Gastrocnemius medialis (tissue), 4 donors: Measurements from ENCODE around the gene HLA-DMA. TPM values are rescaled to one million over a fixed set of nuclear protein-coding genes. Genes with fewer than 3 reads are reported as not detected.

Experiments used
- ATAC-seq, 2 donors: fragments of 150-250 bp; one replicate each; pipeline ENCODE4 v1.9.1; 2016
- DNase-seq, 2 donors: peaks; one replicate each; pipeline ENCODE4 v3.0.0-alpha.2; 2019
- H3K27ac ChIP-seq, 4 donors: fragments of 200-600 bp; sonication (generic); 1 replicate in 1 of 4; 2 replicates in 3 of 4; pipeline ENCODE4 v1.5.1; 2016 to 2018; ENCODE audit warnings: mild to moderate bottlenecking in 2 of 4, moderate library complexity in 1 of 4
- H3K27me3 ChIP-seq, 3 donors: fragments of 200-600 bp; sonication (generic) in 2 of 3; 1 replicate in 1 of 3; 2 replicates in 2 of 3; pipeline versions ENCODE4 v1.5.1 to v1.6.0; 2016 to 2019; ENCODE audit warnings: mild to moderate bottlenecking in 1 of 3, moderate library complexity in 1 of 3
- H3K36me3 ChIP-seq, 2 donors: fragments of 200-600 bp; sonication (generic) in 1 of 2; one replicate each; pipeline ENCODE4 v1.5.1; 2017 to 2018
- H3K4me1 ChIP-seq, 2 donors: fragments of 200-600 bp; sonication (generic) in 1 of 2; one replicate each; pipeline ENCODE4 v1.5.1; 2016 to 2017; ENCODE audit warnings: mild to moderate bottlenecking in 2 of 2
- H3K4me3 ChIP-seq, 4 donors: fragments of 200-600 bp; sonication (generic) in 3 of 4; 1 replicate in 1 of 4; 2 replicates in 3 of 4; pipeline ENCODE4 v1.5.1; 2016 to 2019; ENCODE audit warnings: mild to moderate bottlenecking in 2 of 4
- H3K9me3 ChIP-seq, 3 donors: fragments of 200-600 bp; sonication (generic) in 2 of 3; 1 replicate in 1 of 3; 2 replicates in 2 of 3; pipeline ENCODE4 v1.5.1; 2016 to 2019
- POLR2A ChIP-seq, 2 donors: fragments of 450-650 bp; IDR thresholded peaks; one replicate each; pipeline ENCODE4 v1.6.1; 2017; ENCODE audit warnings: antibody characterized with exemption in 2 of 2, mild to moderate bottlenecking in 2 of 2, moderate library complexity in 2 of 2
- in situ Hi-C, 4 donors: fragments of 200-750 bp; cut with MboI; loops; one replicate each; pipeline versions ENCODE4 v1.15.0 to v1.8.0; 2017; ENCODE audit warnings: low sequenced_read_pairs in 4 of 4
- intact Hi-C: fragments of 100-400 bp; cut with DNase I; formaldehyde crosslinking; loops from one replicate; pipeline ENCODE4 v1.15.1; 2023; ENCODE audit warnings: low total_unique reads
- total RNA-seq, 4 donors: library from RNA; depleted of rRNA; stranded (reverse); fragments of >200 nt; gene quantifications; one replicate each; pipeline versions ENCODE4 v1.1.0 to v1.2.3, GENCODE V29; 2016
- TF ChIP-seq, protein P1 (sequence below), 5 experiments: fragments of 450-650 bp in 3 of 5; fragments of 200-600 bp in 2 of 5; sonication (generic) in 2 of 5; IDR thresholded peaks in 4 of 5; conservative IDR thresholded peaks in 1 of 5; 1 replicate in 4 of 5; 2 replicates in 1 of 5; pipeline ENCODE4 v1.5.1; 2016 to 2019; ENCODE audit warnings: antibody characterized with exemption in 5 of 5, mild to moderate bottlenecking in 3 of 5, moderate library complexity in 3 of 5

HLA-DMA gene
- total RNA-seq, 4 donors from 2014 or later: 3.6 to 22.8 (median 6.3) TPM

DNA sequence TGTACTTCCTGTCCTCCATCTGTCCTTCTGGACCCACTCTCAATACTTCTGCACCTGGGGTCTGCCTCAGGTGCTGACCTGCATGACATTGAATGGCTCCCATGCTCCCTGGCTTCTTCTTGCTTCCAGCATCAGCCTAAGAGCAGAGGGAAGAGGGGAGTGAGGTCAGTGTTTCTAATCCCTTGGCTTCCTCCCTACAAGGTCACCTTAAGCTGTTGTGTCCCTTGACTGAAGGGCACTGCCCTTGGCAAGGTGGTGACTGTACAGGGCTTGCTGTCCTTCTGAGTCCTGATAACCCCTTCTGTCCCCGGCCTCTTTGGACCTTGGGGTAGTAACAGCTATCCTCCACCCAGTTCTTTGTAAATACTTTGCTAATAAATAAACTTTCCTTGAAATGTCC lies 21.7 kb downstream of the HLA-DMA start:
- ATAC-seq (no peak), DNase-seq (no peak)
- Histone ChIP-seq H3K27me3 (no peaks in the 10 kb centered on the region), H3K27ac (no peak overlapping the region), H3K4me3 (no peak overlapping the region), H3K36me3 (no peaks in the 10 kb centered on the region), H3K4me1 (no peaks in the 10 kb centered on the region), H3K9me3 (no peaks in the 10 kb centered on the region)
- TF ChIP-seq POLR2A (IDR thresholded peaks at IDR 0.05): no peak
- TF ChIP-seq, protein P1, sequence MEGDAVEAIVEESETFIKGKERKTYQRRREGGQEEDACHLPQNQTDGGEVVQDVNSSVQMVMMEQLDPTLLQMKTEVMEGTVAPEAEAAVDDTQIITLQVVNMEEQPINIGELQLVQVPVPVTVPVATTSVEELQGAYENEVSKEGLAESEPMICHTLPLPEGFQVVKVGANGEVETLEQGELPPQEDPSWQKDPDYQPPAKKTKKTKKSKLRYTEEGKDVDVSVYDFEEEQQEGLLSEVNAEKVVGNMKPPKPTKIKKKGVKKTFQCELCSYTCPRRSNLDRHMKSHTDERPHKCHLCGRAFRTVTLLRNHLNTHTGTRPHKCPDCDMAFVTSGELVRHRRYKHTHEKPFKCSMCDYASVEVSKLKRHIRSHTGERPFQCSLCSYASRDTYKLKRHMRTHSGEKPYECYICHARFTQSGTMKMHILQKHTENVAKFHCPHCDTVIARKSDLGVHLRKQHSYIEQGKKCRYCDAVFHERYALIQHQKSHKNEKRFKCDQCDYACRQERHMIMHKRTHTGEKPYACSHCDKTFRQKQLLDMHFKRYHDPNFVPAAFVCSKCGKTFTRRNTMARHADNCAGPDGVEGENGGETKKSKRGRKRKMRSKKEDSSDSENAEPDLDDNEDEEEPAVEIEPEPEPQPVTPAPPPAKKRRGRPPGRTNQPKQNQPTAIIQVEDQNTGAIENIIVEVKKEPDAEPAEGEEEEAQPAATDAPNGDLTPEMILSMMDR (IDR thresholded peaks at IDR 0.05 in 4 of 5, conservative IDR thresholded peaks at IDR 0.05 in 1 of 5): no peak
- in situ Hi-C loops (loop anchor here in 2 of 4 donors (10.0 kb wide), 1 partner anchor 46 kb away; no protein-coding TSS in a partner anchor), intact Hi-C loops (loop anchor here (5.0 kb wide), 1 partner anchor 44 kb away; no protein-coding TSS in a partner anchor)

DNA sequence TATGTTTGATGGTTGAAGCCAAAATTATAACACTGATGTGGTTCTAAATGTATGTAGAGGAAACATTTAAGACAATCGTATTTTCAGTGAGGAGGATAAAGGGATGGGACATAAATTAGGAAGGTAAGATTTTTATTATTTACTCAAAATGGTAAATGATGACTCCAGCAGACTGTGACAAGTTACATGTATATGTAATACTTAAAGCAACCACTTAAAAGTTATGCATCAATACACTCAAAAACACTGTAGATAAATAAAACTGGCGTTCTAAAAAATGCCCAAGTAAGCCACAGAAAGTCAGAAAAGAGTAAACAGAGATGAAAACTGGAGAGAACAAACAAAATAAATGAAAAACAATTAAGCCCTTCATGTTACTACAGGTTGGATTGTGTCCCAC lies 30.8 kb downstream of the HLA-DMA start:
- in situ Hi-C loops: no loop called here

DNA sequence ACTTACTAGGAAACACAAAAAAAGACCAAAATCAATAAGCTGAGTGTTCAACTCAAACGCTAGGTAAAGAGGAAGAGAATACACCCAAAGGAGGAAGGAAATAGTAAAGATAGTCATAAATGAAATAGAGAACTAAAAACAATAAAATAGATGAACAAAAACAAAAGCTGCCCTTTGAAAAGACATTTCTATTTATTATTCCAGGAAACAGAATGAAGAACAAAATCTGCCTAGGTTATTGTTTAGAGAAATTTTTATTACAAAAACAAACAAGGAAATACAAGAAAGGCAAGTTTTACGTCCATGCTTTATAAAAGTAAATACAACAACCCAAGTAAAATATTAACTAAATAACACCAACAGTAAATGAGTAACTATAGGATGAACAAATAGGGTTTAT lies 32.2 kb downstream of the HLA-DMA start:
- in situ Hi-C loops: no loop called here
- no peaks in the 10 kb centered on the region for H3K36me3 ChIP-seq
- TF ChIP-seq POLR2A (IDR thresholded peaks at IDR 0.05): no peak
- DNase-seq (no peak), ATAC-seq (no peak)
- no peak overlapping the region for H3K4me3 ChIP-seq
- no peaks in the 10 kb centered on the region for H3K9me3 ChIP-seq
- intact Hi-C loops: no loop called here
- no peaks in the 10 kb centered on the region for H3K4me1 ChIP-seq
- peaks cover 0 to 4% (median 0%) of the 10 kb centered on the region in 3 donors for H3K27me3 ChIP-seq
- no peak overlapping the region for H3K27ac ChIP-seq

More for the DNA sequence above, 30.8 kb downstream of the HLA-DMA start:
- Histone ChIP-seq H3K36me3 (no peaks in the 10 kb centered on the region), H3K4me3 (no peak overlapping the region), H3K9me3 (no peaks in the 10 kb centered on the region), H3K27me3 (peaks cover 0 to 4% (median 0%) of the 10 kb centered on the region in 3 donors), H3K27ac (no peak overlapping the region), H3K4me1 (no peaks in the 10 kb centered on the region)
- TF ChIP-seq, protein P1 (IDR thresholded peaks at IDR 0.05 in 4 of 5, conservative IDR thresholded peaks at IDR 0.05 in 1 of 5): no peak
- no peak for TF ChIP-seq POLR2A (IDR thresholded peaks at IDR 0.05)
- no peak for ATAC-seq
- no peak for DNase-seq
- intact Hi-C loops: no loop called here

DNA sequence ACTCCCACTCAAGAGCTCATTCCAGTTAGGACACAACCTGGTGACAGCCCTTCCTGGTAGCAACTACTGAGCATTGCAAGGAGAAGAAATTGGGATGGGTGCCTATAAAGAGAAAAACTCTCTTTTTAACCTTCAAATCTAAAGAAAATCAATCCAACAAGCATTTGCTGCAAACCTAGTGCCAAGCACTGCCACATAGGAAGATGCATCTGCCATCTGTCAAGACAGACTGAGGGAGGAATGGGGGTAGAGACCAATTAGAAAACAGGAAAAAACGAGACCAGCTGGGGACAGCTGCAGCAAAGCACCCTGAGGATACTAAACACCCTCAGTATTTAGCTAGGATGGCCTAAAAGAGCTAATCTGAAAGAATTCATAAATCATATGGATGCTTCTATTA lies 39.9 kb downstream of the HLA-DMA start:
- Histone ChIP-seq H3K9me3 (no peaks in the 10 kb centered on the region), H3K4me1 (no peaks in the 10 kb centered on the region), H3K27ac (no peak overlapping the region), H3K36me3 (no peaks in the 10 kb centered on the region), H3K27me3 (no peaks in the 10 kb centered on the region), H3K4me3 (no peak overlapping the region)
- intact Hi-C loops: no loop called here
- TF ChIP-seq, protein P1 (IDR thresholded peaks at IDR 0.05 in 4 of 5, conservative IDR thresholded peaks at IDR 0.05 in 1 of 5): no peak
- TF ChIP-seq POLR2A (IDR thresholded peaks at IDR 0.05): no peak
- in situ Hi-C loops: no loop called here
- ATAC-seq (no peak), DNase-seq (no peak)

DNA sequence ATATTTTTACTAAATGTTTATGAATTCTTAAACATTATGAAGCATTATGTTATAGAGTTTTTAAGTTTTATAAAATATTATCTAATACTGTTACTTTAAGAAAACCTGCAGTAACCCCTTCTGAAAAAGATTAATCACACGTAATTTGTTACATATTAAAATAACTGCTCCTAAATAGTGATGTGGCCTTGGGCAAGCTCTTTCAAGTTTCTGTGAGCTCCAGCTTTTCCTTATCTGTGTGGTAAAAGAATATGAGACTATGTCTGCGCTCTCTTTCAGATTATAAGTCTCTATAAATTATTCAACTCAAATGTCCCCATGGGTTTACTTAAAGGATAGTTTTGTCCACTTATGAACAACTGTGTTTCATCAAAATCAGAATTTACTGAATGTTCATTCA lies 44.0 kb downstream of the HLA-DMA start:
- Histone ChIP-seq H3K4me1 (no peaks in the 10 kb centered on the region), H3K9me3 (no peaks in the 10 kb centered on the region), H3K27ac (no peak overlapping the region), H3K36me3 (no peaks in the 10 kb centered on the region), H3K4me3 (no peak overlapping the region), H3K27me3 (no peaks in the 10 kb centered on the region)
- DNase-seq (no peak), ATAC-seq (no peak)
- intact Hi-C loops: no loop called here
- in situ Hi-C loops: no loop called here
- TF ChIP-seq, protein P1 (IDR thresholded peaks at IDR 0.05 in 4 of 5, conservative IDR thresholded peaks at IDR 0.05 in 1 of 5): no peak
- no peak for TF ChIP-seq POLR2A (IDR thresholded peaks at IDR 0.05)
